Liver (tissue), 3 donors: Measurements from ENCODE around the gene LARGE1.

Experiments used
- GABPA ChIP-seq, 2 donors: IDR thresholded peaks in 1 of 2; conservative IDR thresholded peaks in 1 of 2; 2 replicates each; pipeline ENCODE4 v1.6.1; 2016; ENCODE audit warnings: antibody characterized with exemption in 2 of 2, mild to moderate bottlenecking in 1 of 2, moderate library complexity in 1 of 2
- HNF4A ChIP-seq, 2 donors: conservative IDR thresholded peaks; 2 replicates each; pipeline ENCODE4 v1.6.1; 2016; ENCODE audit warnings: antibody characterized with exemption in 2 of 2, mild to moderate bottlenecking in 2 of 2
- JUND ChIP-seq, 2 donors: IDR thresholded peaks; 2 replicates each; pipeline ENCODE4 v1.6.1; 2016; ENCODE audit warnings: antibody characterized with exemption in 2 of 2
- NR2F2 ChIP-seq: IDR thresholded peaks from 2 replicates; pipeline ENCODE4 v1.6.1; 2016; ENCODE audit warnings: antibody characterized with exemption
- RAD21 ChIP-seq, 2 donors: IDR thresholded peaks; 2 replicates each; pipeline ENCODE4 v1.6.1; 2016; ENCODE audit warnings: antibody characterized with exemption in 2 of 2, mild to moderate bottlenecking in 2 of 2
- TAF1 ChIP-seq: conservative IDR thresholded peaks from 2 replicates; pipeline ENCODE4 v1.6.1; 2016; ENCODE audit warnings: antibody characterized with exemption, mild to moderate bottlenecking
- YY1 ChIP-seq: IDR thresholded peaks from 2 replicates; pipeline ENCODE4 v1.6.1; 2016; ENCODE audit warnings: antibody characterized with exemption, mild to moderate bottlenecking
- TF ChIP-seq, protein P1 (sequence below): IDR thresholded peaks from 2 replicates; pipeline ENCODE4 v1.6.1; 2016; ENCODE audit warnings: antibody characterized with exemption, mild to moderate bottlenecking
- TF ChIP-seq, protein P2 (sequence below): fragments of 150-350 bp; IDR thresholded peaks from 2 replicates; pipeline ENCODE4 v1.5.1; 2017; ENCODE audit warnings: improper control_type of control experiment, low read depth, low read length; ENCODE audit not compliant: missing input control
- TF ChIP-seq, protein P3 (sequence below): IDR thresholded peaks from 2 replicates; pipeline ENCODE4 v1.6.1; 2016; ENCODE audit warnings: antibody characterized with exemption
- donor health status: healthy.
- donor health status: healthy.

DNA sequence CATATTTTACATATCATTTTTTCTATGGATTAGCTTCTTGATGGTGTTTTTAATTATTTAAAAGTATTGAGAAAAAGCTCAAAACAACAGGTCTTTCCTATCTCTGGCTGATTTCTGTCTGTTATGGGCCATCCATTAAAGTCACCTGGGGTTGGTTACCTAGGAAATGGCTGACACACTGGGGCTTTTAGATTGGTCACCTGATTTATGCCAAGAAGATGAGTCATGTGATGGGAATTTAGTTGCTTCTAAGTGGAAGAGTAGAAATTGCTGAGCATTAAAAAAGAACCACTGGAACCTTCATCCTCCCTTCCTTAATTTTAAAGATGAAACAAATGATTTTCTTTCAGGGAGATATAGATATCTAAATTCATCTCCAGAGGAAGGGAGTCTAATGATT is 48.8 kb upstream of the LARGE1 start:
- TF ChIP-seq, protein P1, sequence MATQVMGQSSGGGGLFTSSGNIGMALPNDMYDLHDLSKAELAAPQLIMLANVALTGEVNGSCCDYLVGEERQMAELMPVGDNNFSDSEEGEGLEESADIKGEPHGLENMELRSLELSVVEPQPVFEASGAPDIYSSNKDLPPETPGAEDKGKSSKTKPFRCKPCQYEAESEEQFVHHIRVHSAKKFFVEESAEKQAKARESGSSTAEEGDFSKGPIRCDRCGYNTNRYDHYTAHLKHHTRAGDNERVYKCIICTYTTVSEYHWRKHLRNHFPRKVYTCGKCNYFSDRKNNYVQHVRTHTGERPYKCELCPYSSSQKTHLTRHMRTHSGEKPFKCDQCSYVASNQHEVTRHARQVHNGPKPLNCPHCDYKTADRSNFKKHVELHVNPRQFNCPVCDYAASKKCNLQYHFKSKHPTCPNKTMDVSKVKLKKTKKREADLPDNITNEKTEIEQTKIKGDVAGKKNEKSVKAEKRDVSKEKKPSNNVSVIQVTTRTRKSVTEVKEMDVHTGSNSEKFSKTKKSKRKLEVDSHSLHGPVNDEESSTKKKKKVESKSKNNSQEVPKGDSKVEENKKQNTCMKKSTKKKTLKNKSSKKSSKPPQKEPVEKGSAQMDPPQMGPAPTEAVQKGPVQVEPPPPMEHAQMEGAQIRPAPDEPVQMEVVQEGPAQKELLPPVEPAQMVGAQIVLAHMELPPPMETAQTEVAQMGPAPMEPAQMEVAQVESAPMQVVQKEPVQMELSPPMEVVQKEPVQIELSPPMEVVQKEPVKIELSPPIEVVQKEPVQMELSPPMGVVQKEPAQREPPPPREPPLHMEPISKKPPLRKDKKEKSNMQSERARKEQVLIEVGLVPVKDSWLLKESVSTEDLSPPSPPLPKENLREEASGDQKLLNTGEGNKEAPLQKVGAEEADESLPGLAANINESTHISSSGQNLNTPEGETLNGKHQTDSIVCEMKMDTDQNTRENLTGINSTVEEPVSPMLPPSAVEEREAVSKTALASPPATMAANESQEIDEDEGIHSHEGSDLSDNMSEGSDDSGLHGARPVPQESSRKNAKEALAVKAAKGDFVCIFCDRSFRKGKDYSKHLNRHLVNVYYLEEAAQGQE = no peak
- TF ChIP-seq, protein P2, sequence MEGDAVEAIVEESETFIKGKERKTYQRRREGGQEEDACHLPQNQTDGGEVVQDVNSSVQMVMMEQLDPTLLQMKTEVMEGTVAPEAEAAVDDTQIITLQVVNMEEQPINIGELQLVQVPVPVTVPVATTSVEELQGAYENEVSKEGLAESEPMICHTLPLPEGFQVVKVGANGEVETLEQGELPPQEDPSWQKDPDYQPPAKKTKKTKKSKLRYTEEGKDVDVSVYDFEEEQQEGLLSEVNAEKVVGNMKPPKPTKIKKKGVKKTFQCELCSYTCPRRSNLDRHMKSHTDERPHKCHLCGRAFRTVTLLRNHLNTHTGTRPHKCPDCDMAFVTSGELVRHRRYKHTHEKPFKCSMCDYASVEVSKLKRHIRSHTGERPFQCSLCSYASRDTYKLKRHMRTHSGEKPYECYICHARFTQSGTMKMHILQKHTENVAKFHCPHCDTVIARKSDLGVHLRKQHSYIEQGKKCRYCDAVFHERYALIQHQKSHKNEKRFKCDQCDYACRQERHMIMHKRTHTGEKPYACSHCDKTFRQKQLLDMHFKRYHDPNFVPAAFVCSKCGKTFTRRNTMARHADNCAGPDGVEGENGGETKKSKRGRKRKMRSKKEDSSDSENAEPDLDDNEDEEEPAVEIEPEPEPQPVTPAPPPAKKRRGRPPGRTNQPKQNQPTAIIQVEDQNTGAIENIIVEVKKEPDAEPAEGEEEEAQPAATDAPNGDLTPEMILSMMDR = no peak
- no peak for TF ChIP-seq GABPA (IDR thresholded peaks at IDR 0.05 in 1 of 2, conservative IDR thresholded peaks at IDR 0.05 in 1 of 2)
- no peak for TF ChIP-seq YY1
- TF ChIP-seq, protein P3, sequence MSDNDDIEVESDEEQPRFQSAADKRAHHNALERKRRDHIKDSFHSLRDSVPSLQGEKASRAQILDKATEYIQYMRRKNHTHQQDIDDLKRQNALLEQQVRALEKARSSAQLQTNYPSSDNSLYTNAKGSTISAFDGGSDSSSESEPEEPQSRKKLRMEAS = no peak
- no peak for TF ChIP-seq RAD21 (IDR thresholded peaks at IDR 0.05)
- TF ChIP-seq TAF1 = no peak
- TF ChIP-seq NR2F2 = no peak
- TF ChIP-seq JUND (IDR thresholded peaks at IDR 0.05) = no peak
- TF ChIP-seq HNF4A (conservative IDR thresholded peaks at IDR 0.05) = no peak
